Neural crest cell (in vitro differentiated cells): ENCODE data around the gene CGGBP1. TPM values are rescaled to one million over a fixed set of nuclear protein-coding genes. Genes with fewer than 3 reads are reported as not detected.

Experiments
- DNase-seq: peaks from one replicate; pipeline ENCODE4 v3.0.0; 2021; ENCODE audit warnings: low read depth, mixed read lengths, low spot score
- H3K27ac Mint-ChIP-seq: one replicate; pipeline ENCODE4 v1.8.0; 2021; ENCODE audit warnings: mild to moderate bottlenecking, mixed read lengths; ENCODE audit not compliant: unreplicated experiment
- H3K27me3 Mint-ChIP-seq: 2 replicates; pipeline ENCODE4 v1.8.0; 2021; ENCODE audit warnings: low read depth, mild to moderate bottlenecking, mixed read lengths
- H3K36me3 Mint-ChIP-seq: 2 replicates; pipeline ENCODE4 v1.8.0; 2021; ENCODE audit warnings: low read depth, mild to moderate bottlenecking, mixed read lengths
- H3K4me1 Mint-ChIP-seq: 2 replicates; pipeline ENCODE4 v1.8.0; 2021; ENCODE audit warnings: mixed read lengths
- H3K4me3 Mint-ChIP-seq: one replicate; pipeline ENCODE4 v1.8.0; 2021; ENCODE audit warnings: mild to moderate bottlenecking, mixed read lengths
- H3K9me3 Mint-ChIP-seq: 2 replicates; pipeline ENCODE4 v1.8.0; 2021; ENCODE audit warnings: mixed read lengths
- total RNA-seq: library from RNA; stranded (reverse); gene quantifications from 2 replicates; pipeline ENCODE4 v1.2.1, GENCODE V29; 2021
- TF ChIP-seq, protein P1 (sequence below): fragments of 200-600 bp; sonication (generic); conservative IDR thresholded peaks from 2 replicates; pipeline ENCODE4 v1.5.0; 2021; ENCODE audit warnings: antibody characterized with exemption, mild to moderate bottlenecking

The CGGBP1 gene
- total RNA-seq, 1 donor from 2014 or later, result 95.5 TPM

GRCh38 chr3:88075497-88075896 is 16.7 kb upstream of the CGGBP1 start:
- TF ChIP-seq, protein P1, sequence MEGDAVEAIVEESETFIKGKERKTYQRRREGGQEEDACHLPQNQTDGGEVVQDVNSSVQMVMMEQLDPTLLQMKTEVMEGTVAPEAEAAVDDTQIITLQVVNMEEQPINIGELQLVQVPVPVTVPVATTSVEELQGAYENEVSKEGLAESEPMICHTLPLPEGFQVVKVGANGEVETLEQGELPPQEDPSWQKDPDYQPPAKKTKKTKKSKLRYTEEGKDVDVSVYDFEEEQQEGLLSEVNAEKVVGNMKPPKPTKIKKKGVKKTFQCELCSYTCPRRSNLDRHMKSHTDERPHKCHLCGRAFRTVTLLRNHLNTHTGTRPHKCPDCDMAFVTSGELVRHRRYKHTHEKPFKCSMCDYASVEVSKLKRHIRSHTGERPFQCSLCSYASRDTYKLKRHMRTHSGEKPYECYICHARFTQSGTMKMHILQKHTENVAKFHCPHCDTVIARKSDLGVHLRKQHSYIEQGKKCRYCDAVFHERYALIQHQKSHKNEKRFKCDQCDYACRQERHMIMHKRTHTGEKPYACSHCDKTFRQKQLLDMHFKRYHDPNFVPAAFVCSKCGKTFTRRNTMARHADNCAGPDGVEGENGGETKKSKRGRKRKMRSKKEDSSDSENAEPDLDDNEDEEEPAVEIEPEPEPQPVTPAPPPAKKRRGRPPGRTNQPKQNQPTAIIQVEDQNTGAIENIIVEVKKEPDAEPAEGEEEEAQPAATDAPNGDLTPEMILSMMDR, result no peak
- H3K4me1 Mint-ChIP-seq, result peaks cover 3% of the 10 kb centered on the region
- DNase-seq, result no peak
- peak overlapping the region; percentile 70 for H3K27ac Mint-ChIP-seq
- peaks cover 6% of the 10 kb centered on the region for H3K9me3 Mint-ChIP-seq
- H3K27me3 Mint-ChIP-seq, result no peaks in the 10 kb centered on the region
- H3K36me3 Mint-ChIP-seq, result peaks cover 17% of the 10 kb centered on the region
- no peak overlapping the region for H3K4me3 Mint-ChIP-seq

DNA sequence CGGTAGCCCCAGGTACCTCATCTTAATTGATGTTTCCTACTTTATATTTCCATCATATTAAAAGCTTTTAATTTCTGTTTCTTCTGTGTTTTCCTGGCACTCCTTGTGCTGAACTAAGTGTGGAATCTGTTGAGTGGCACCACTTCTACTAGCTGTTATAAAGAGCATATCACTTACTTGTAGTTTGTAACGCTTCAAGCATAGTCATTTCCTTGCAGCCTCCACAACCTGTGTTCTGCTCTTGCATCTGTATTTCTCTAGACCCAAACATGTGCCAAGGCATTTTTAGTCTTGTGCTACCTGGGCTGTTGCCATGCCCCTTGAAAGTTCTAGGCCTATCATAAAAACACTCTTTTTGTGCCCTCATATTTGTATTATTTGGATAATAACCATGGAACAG is 16.3 kb upstream of the CGGBP1 start:
- H3K9me3 Mint-ChIP-seq, result peaks cover 6% of the 10 kb centered on the region
- H3K4me1 Mint-ChIP-seq, result peaks cover 3% of the 10 kb centered on the region
- no peak overlapping the region for H3K4me3 Mint-ChIP-seq
- TF ChIP-seq, protein P1, result no peak
- H3K27ac Mint-ChIP-seq, result peak overlapping the region; percentile 14
- H3K27me3 Mint-ChIP-seq, result no peaks in the 10 kb centered on the region
- no peak for DNase-seq
- peaks cover 18% of the 10 kb centered on the region for H3K36me3 Mint-ChIP-seq

DNA sequence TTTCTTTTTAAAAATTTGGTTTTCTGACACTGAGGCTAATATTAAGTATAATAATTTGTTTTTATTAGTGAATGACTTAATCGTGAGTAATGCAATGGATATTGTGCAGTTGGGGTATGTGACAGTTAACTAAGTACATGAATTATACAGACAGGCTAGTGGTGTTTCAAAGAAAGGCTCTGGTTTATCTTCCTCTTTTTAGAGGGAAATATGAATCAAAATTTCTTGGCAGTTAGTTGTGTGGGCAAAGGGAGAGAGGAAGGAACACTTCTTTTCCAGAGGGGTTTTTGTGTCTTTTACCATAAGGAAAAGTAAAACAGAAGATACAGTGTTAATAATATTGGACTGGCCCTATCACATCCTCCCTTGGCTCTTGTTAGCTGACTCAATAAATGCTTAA is 2.9 kb upstream of the CGGBP1 start:
- DNase-seq, result no peak
- Mint-ChIP-seq H3K4me3 (peak overlapping the region; percentile 62), H3K27me3 (no peaks in the 10 kb centered on the region), H3K9me3 (no peaks in the 10 kb centered on the region), H3K27ac (no peak overlapping the region), H3K4me1 (peaks cover 35% of the 10 kb centered on the region), H3K36me3 (no peaks in the 10 kb centered on the region)
- TF ChIP-seq, protein P1, result no peak

- H3K4me3 Mint-ChIP-seq, result peak overlapping the region; percentile 96
- peaks cover 8% of the 10 kb centered on the region for H3K36me3 Mint-ChIP-seq
- TF ChIP-seq, protein P1, result no peak
- H3K9me3 Mint-ChIP-seq, result no peaks in the 10 kb centered on the region
- H3K27me3 Mint-ChIP-seq, result no peaks in the 10 kb centered on the region
- peak overlapping the region; percentile 83 for H3K27ac Mint-ChIP-seq
- peaks cover 42% of the 10 kb centered on the region for H3K4me1 Mint-ChIP-seq
- no peak for DNase-seq
Measured at GRCh38 chr3:88059380-88060170, 770 bp upstream of the CGGBP1 start.

- no peaks in the 10 kb centered on the region for H3K9me3 Mint-ChIP-seq
- TF ChIP-seq, protein P1, result no peak
- DNase-seq, result no peak
- H3K36me3 Mint-ChIP-seq, result peaks cover 12% of the 10 kb centered on the region
- peak overlapping the region; percentile 96 for H3K4me3 Mint-ChIP-seq
- peaks cover 42% of the 10 kb centered on the region for H3K4me1 Mint-ChIP-seq
- H3K27me3 Mint-ChIP-seq, result no peaks in the 10 kb centered on the region
- peak overlapping the region; percentile 95 for H3K27ac Mint-ChIP-seq
Measured at GRCh38 chr3:88058306-88058580, 562 bp downstream of the CGGBP1 start.
